Thoracic aorta (tissue), 2 donors: ENCODE measurements around the gene SHISA5. TPM values are rescaled to one million over a fixed set of nuclear protein-coding genes. Genes with fewer than 3 reads are reported as not detected.
A peak's percentile ranks its signal among the peaks of the same experiment; 100 is the strongest.

Source experiments
- ATAC-seq: fragments of 150-250 bp; one replicate; pipeline ENCODE4 v1.8.0; 2017; ENCODE audit warnings: low read depth; ENCODE audit not compliant: insufficient number of reproducible peaks, low FRiP score
- DNase-seq: peaks from one replicate; pipeline ENCODE4 v3.0.0-alpha.2; 2020; ENCODE audit warnings: low spot score
- H3K27ac ChIP-seq, 2 donors: fragments of 200-600 bp; sonication (generic); 1 replicate in 1 of 2; 2 replicates in 1 of 2; pipeline ENCODE4 v1.5.1; 2016; ENCODE audit warnings: mild to moderate bottlenecking in 2 of 2, moderate library complexity in 2 of 2
- H3K27me3 ChIP-seq: fragments of 200-600 bp; sonication (generic); replicated peaks from 2 replicates; pipeline ENCODE4 v1.6.0; 2016; ENCODE audit warnings: mild to moderate bottlenecking; ENCODE audit not compliant: insufficient read depth
- H3K36me3 ChIP-seq: fragments of 200-600 bp; sonication (generic); one replicate; pipeline ENCODE4 v1.5.1; 2016
- H3K4me1 ChIP-seq, 2 donors: fragments of 200-600 bp; sonication (generic); 1 replicate in 1 of 2; 2 replicates in 1 of 2; pipeline versions ENCODE4 v1.5.1 to v1.6.0; 2016; ENCODE audit warnings: low read depth in 2 of 2, mild to moderate bottlenecking in 1 of 2; ENCODE audit not compliant: control insufficient read depth in 1 of 2
- H3K4me3 ChIP-seq: fragments of 200-600 bp; sonication (generic); 2 replicates; pipeline ENCODE4 v1.5.1; 2016; ENCODE audit warnings: mild to moderate bottlenecking
- H3K9me3 ChIP-seq: fragments of 200-600 bp; sonication (generic); 2 replicates; pipeline ENCODE4 v1.5.1; 2016
- total RNA-seq, 2 donors: library from RNA; depleted of rRNA; stranded (reverse); fragments of >200 nt; gene quantifications; one replicate each; pipeline versions ENCODE4 v1.1.0 to v1.2.3, GENCODE V29; 2016
- TF ChIP-seq, protein P1 (sequence below): fragments of 200-600 bp; sonication (generic); IDR thresholded peaks from one replicate; pipeline ENCODE4 v1.5.1; 2019; ENCODE audit warnings: antibody characterized with exemption

The SHISA5 gene
- total RNA-seq, 2 donors from 2014 or later = 151 to 159 TPM

DNA sequence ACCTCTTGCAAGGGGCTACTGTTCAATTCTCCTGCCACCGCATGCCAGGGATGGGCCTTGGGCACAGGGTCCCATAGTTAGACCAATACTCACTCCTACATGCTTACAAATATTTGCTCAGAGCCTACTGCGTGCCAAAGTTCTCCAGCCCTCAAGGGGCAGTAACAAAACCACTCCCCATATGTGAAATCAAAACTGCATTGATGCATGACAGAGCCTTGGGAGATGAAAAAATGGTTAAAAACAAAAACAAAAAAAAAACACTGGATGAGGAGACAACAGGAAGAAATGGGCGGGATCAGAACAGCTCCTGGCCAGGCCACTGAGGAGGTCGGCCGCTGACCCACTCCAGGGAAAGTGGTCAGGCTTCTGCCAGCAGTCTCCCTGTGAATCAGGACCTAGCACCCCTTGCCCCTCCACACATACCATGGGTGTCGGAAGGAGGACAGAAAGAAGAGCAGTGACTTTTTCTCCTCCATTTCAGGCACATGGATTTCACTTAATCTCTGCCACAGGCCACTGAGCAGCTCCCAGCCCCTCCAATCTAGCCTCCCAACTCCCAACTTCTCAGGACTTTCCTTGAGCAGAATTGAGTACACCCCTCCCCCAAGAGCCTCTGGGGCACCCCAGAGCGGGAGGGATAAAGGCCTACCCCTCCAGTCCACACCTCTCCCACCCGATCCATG is 76.9 kb downstream of the SHISA5 start:
- Histone ChIP-seq H3K27me3 (no peaks in the 10 kb centered on the region), H3K27ac (peak overlapping the region; percentile 93 to 96), H3K4me3 (peak overlapping the region; percentile 88), H3K9me3 (no peaks in the 10 kb centered on the region), H3K36me3 (peaks cover 5% of the 10 kb centered on the region), H3K4me1 (peaks cover 40 to 77% of the 10 kb centered on the region in 2 donors)
- TF ChIP-seq, protein P1, sequence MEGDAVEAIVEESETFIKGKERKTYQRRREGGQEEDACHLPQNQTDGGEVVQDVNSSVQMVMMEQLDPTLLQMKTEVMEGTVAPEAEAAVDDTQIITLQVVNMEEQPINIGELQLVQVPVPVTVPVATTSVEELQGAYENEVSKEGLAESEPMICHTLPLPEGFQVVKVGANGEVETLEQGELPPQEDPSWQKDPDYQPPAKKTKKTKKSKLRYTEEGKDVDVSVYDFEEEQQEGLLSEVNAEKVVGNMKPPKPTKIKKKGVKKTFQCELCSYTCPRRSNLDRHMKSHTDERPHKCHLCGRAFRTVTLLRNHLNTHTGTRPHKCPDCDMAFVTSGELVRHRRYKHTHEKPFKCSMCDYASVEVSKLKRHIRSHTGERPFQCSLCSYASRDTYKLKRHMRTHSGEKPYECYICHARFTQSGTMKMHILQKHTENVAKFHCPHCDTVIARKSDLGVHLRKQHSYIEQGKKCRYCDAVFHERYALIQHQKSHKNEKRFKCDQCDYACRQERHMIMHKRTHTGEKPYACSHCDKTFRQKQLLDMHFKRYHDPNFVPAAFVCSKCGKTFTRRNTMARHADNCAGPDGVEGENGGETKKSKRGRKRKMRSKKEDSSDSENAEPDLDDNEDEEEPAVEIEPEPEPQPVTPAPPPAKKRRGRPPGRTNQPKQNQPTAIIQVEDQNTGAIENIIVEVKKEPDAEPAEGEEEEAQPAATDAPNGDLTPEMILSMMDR = no peak
- ATAC-seq (no peak), DNase-seq (no peak)

DNA sequence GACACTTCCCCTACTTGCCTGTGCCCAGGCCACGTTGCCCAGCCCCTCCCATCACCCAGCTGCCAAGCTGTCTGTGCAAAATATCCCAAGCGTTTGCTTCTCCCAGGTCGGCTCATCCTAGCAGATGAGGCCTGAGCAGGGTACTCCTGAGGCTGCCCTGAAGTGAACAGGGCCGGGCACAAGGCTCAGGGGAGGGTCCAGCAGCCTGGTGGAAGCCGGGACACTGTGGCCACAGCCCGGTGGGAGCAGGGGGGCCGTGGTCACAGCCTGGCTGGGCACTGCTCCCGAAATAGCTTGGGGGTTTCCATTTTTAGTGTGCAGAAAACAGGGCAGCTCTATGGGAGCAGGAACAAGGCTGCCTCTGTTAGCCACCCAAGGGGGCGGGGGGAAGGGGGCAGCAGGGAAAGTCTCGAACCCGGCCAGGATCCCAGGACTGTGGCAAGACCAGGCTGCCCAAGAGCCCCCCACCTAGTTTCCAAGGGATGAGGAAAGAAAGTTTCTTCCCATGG is 77.5 kb downstream of the SHISA5 start:
- ATAC-seq = no peak
- H3K36me3 ChIP-seq = peaks cover 8% of the 10 kb centered on the region
- H3K27me3 ChIP-seq = no peaks in the 10 kb centered on the region
- no peaks in the 10 kb centered on the region for H3K9me3 ChIP-seq
- no peak for DNase-seq
- TF ChIP-seq, protein P1 = no peak
- peaks cover 40 to 81% of the 10 kb centered on the region in 2 donors for H3K4me1 ChIP-seq
- H3K4me3 ChIP-seq = peak overlapping the region; percentile 88
- H3K27ac ChIP-seq = peak overlapping the region; percentile 93 to 96

DNA sequence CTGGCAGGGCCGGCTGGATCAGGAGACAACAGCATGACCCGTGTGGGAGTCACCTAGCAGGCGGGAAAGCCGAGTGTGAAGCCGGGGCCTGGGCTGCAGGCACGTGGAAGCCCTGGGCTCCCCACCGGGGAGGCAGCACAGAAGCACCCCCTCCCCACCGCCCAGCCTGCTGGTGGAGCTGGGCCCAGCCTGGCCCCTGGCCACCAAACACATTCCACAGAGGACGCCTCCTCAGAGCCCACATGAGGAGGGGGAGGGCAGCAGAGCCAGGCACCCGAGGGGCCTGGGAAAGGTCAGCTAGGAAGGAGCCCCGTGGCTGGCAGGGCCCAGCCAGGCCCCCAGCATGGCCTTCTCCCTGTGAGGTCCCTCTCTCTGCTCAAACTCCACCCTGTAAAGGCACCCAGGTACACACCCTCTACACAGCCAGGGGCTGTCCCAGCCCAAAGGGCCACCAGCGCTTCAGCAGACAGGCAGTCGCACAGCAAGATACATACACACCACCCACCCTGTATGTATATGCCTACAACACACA is 78.6 kb downstream of the SHISA5 start:
- ATAC-seq = no peak
- Histone ChIP-seq H3K27me3 (no peaks in the 10 kb centered on the region), H3K27ac (peak overlapping the region; percentile 93 to 96), H3K4me1 (peaks cover 37 to 76% of the 10 kb centered on the region in 2 donors), H3K4me3 (peak overlapping the region; percentile 88), H3K36me3 (peaks cover 19% of the 10 kb centered on the region), H3K9me3 (no peaks in the 10 kb centered on the region)
- DNase-seq = no peak
- TF ChIP-seq, protein P1 = no peak

DNA sequence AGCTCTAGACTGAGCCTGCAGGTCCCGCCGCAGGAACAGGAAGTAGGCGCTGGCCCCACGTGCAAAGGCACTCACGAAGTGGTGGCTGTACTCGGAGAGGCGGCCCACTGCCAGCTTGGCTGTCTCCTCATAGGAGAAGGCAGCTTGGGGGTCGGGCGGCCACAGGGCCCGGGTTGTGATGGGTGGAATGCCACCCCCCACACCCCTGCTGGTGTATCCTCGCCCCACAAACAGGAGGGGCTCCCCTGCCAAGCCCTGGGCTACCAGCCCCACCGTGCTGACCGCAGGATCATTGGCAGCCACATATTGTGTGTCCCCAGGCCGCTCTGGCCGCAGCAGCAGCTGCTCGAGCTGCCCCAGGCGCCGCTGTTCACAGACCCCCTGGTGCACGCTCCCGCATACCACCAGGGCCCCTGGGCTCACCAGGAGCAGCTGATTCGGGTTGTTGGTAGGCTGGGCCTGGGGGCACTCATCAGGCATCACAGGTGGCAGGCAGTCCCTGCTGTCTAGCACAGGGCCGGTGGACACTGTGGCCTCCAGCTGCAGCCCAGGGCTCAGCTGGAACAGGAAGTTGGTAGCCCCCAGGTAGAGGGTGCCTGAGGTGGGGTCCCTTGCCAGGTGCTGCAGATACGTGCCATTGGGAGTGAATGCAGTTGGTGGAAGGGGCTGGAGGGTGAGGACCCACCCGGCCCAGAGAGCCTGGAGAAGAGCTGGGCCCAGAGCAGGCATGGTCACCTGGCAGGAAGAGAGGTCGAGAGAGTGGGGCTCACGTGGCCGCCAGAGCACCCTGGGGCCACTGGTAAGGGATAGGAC is 79.9 kb downstream of the SHISA5 start:
- Histone ChIP-seq H3K36me3 (peaks cover 28% of the 10 kb centered on the region), H3K27ac (peak overlapping the region in 1 of 2 donors; percentile 15), H3K9me3 (no peaks in the 10 kb centered on the region), H3K27me3 (no peaks in the 10 kb centered on the region), H3K4me3 (no peak overlapping the region), H3K4me1 (peaks cover 35 to 69% of the 10 kb centered on the region in 2 donors)
- TF ChIP-seq, protein P1 = no peak
- ATAC-seq = no peak
- no peak for DNase-seq
